ENCODE measurements around the gene SCARF2. TPM values are rescaled to one million over a fixed set of nuclear protein-coding genes. Genes with fewer than 3 reads are reported as not detected.

Gene SCARF2
- polyA plus RNA-seq, 1 donor from 2014 or later = 5.0 TPM

DNA sequence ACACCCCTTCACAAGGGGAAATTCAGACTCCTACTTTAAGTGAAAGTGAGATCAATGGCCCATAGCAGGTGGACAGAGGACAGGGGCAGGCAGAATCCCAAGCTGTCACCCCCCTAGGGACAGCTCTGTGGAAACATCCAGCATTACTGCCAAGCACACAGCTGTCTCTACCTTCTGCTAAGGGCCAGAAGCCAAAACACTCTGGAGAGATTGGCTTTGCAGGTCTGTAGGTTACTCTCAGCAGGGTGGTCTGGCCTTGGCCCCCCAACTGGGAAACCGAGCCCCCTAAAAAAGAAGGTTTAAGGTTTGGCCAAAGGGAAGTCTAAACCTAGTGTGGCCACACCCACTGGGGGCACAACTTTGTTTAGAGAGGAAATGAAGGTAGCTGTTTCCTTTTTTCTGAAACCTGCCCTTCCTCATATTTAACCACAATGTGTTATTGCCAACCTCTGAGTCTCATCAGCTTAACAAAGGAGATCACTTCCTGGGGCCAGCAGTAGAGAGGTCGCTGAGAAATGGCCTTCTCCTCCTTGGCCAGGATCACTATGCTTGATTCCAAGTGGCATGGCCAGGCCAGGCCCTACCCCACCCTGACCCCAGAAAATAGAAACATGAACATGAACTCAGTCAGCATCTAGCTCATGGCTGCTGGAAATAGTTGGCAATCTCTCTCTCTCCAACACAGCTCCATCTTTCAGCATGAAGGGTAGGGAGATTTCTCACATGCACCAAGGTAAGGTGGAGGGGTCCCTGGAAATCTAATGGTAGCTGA is 25.9 kb upstream of the SCARF2 start:
- H3K9me2 ChIP-seq (ENCODE audit: insufficient read depth, low read length) = no peaks in the 10 kb centered on the region
- no peak overlapping the region for H3K4me2 ChIP-seq (ENCODE audit: low read length)
- no peaks in the 10 kb centered on the region for H3F3A ChIP-seq (ENCODE audit: insufficient read depth, low read length, poor library complexity, severe bottlenecking)
- no peak overlapping the region for H3K4me3 ChIP-seq (ENCODE audit: low read length)
- no peaks in the 10 kb centered on the region for H3K36me3 ChIP-seq (ENCODE audit: insufficient read depth, low read length)
- H3K79me2 ChIP-seq (replicated peaks; ENCODE audit: insufficient read depth, low read length) = no peaks in the 10 kb centered on the region
- H3K27ac ChIP-seq (ENCODE audit: low read length) = no peak overlapping the region
- H3K9ac ChIP-seq (ENCODE audit: low read length) = no peak overlapping the region
- H4K20me1 ChIP-seq (ENCODE audit: insufficient read depth) = no peaks in the 10 kb centered on the region
- H2AFZ ChIP-seq (ENCODE audit: low read depth, low read length) = no peak overlapping the region
- H3K9me3 ChIP-seq (ENCODE audit: low read length) = no peaks in the 10 kb centered on the region
- no peak for TF ChIP-seq TAF1 (IDR thresholded peaks at IDR 0.05; ENCODE audit: low read depth)
- no peak for TF ChIP-seq MXI1 (conservative IDR thresholded peaks at IDR 0.05; ENCODE audit: poor library complexity, severe bottlenecking)
- no peak for TF ChIP-seq EP300 (conservative IDR thresholded peaks at IDR 0.05; ENCODE audit: poor library complexity, severe bottlenecking)
- no peak for TF ChIP-seq POLR2AphosphoS5 (IDR thresholded peaks at IDR 0.05)
- TF ChIP-seq EZH2 (IDR thresholded peaks at IDR 0.05; ENCODE audit: borderline replicate concordance, insufficient read depth, low read length, poor library complexity, severe bottlenecking) = no peak
- no peaks in the 10 kb centered on the region for H3K27me3 ChIP-seq (ENCODE audit: insufficient read depth, low read depth, low read length)

DNA sequence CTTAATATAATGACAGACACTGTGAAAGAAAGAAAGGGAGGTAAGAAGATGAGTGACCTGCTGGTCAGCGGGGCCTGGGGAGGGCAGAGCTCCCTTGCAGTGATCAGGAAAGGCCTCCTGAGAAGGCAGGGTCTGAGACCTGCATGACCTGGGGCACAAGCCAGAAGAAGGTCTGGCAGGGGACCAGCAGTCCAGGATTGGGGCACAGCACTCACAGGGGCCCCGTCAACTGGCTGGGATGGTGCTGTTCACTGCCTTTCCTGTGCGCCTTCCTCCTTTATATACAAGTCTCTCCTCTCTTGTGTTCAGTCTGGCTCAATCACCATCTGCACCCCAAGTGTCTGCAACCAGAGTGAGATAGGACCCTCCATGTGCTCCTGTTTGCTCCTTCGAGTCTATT is 22.2 kb upstream of the SCARF2 start:
- Histone ChIP-seq H3K27me3 (ENCODE audit: insufficient read depth, low read depth, low read length) (no peaks in the 10 kb centered on the region), H3K36me3 (ENCODE audit: insufficient read depth, low read length) (peaks cover 8% of the 10 kb centered on the region), H3F3A (ENCODE audit: insufficient read depth, low read length, poor library complexity, severe bottlenecking) (no peaks in the 10 kb centered on the region), H2AFZ (ENCODE audit: low read depth, low read length) (no peak overlapping the region), H3K9me3 (ENCODE audit: low read length) (no peaks in the 10 kb centered on the region), H4K20me1 (ENCODE audit: insufficient read depth) (no peaks in the 10 kb centered on the region), H3K9me2 (ENCODE audit: insufficient read depth, low read length) (no peaks in the 10 kb centered on the region), H3K4me3 (ENCODE audit: low read length) (no peak overlapping the region), H3K27ac (ENCODE audit: low read length) (no peak overlapping the region), H3K79me2 (replicated peaks; ENCODE audit: insufficient read depth, low read length) (no peaks in the 10 kb centered on the region), H3K4me2 (ENCODE audit: low read length) (no peak overlapping the region), H3K9ac (ENCODE audit: low read length) (no peak overlapping the region)
- no peak for TF ChIP-seq EP300 (conservative IDR thresholded peaks at IDR 0.05; ENCODE audit: poor library complexity, severe bottlenecking)
- no peak for TF ChIP-seq RAD21 (conservative IDR thresholded peaks at IDR 0.05)
- TF ChIP-seq TAF1 (IDR thresholded peaks at IDR 0.05; ENCODE audit: low read depth) = no peak
- TF ChIP-seq EZH2 (IDR thresholded peaks at IDR 0.05; ENCODE audit: borderline replicate concordance, insufficient read depth, low read length, poor library complexity, severe bottlenecking) = no peak
- TF ChIP-seq MXI1 (conservative IDR thresholded peaks at IDR 0.05; ENCODE audit: poor library complexity, severe bottlenecking) = no peak
- no peak for TF ChIP-seq POLR2AphosphoS5 (IDR thresholded peaks at IDR 0.05)
- no peak for TF ChIP-seq SMC3 (conservative IDR thresholded peaks at IDR 0.05; ENCODE audit: poor library complexity)
- no peak for TF ChIP-seq REST (IDR thresholded peaks at IDR 0.05; ENCODE audit: borderline replicate concordance)
- TF ChIP-seq CTCF (IDR thresholded peaks at IDR 0.05; ENCODE audit: poor library complexity, severe bottlenecking) = no peak

Measured in neural cell (in vitro differentiated cells).